Panc1 (cell line): ENCODE measurements around the gene OSBPL8. TPM values are rescaled to one million over a fixed set of nuclear protein-coding genes. Genes with fewer than 3 reads are reported as not detected.
"Not testable (repeated sequence)": the region's sequence is repeated elsewhere in the genome, so short reads cannot be mapped to it uniquely, and the experiment has no call there.

ENCODE experiments used
- ATAC-seq: fragments of 200-7000 bp; cut with Tn5 transposase; 2 replicates; pipeline ENCODE4 v1.9.1; 2020; ENCODE audit warnings: mild to moderate bottlenecking, moderate library complexity
- BruUV-seq: library from RNA; stranded (reverse); fragments of 400-500 nt; replicated peaks from 2 replicates; lab custom pipeline; 2021; lab: Mats Ljungman, UMichigan
- CTCF ChIA-PET: fragments of 300-600 bp; sonication (Branson Sonifier 250); formaldehyde crosslinking; loops from one replicate; lab custom pipeline; 2022; ENCODE audit warnings: antibody characterized with exemption; lab: Charles Lee
- POLR2A ChIA-PET: fragments of 300-600 bp; sonication (Branson Sonifier 250); formaldehyde crosslinking; loops from one replicate; lab custom pipeline; 2022; ENCODE audit warnings: antibody characterized with exemption; lab: Charles Lee
- DNase-seq: peaks from one replicate; pipeline ENCODE4 v3.0.0-alpha.2; 2010; ENCODE audit warnings: low read depth, low spot score
- H3K27ac ChIP-seq: 2 replicates; pipeline ENCODE4 v1.5.1; 2011; ENCODE audit warnings: mild to moderate bottlenecking, low read length, inconsistent platforms
- H3K27me3 ChIP-seq: fragments of 200-500 bp; sonication (Bioruptor generic); 2 replicates; pipeline ENCODE4 v1.6.0; 2014; ENCODE audit warnings: low read length, inconsistent platforms; ENCODE audit not compliant: control insufficient read depth, insufficient read depth
- H3K36me3 ChIP-seq: fragments of 200-500 bp; sonication (Bioruptor generic); 2 replicates; pipeline ENCODE4 v1.5.1; 2014; ENCODE audit warnings: inconsistent platforms, mild to moderate bottlenecking, low read length, moderate library complexity; ENCODE audit not compliant: control insufficient read depth, insufficient read depth
- H3K4me1 ChIP-seq: 2 replicates; pipeline ENCODE4 v1.5.1; 2011; ENCODE audit warnings: inconsistent platforms, mild to moderate bottlenecking, low read length, moderate library complexity; ENCODE audit not compliant: control insufficient read depth, insufficient read depth
- H3K4me3 ChIP-seq, 2 experiments: 2 replicates each; pipeline ENCODE4 v1.5.1; 2011 to 2012; ENCODE audit warnings: low read depth in 2 of 2, low read length in 2 of 2, mild to moderate bottlenecking in 2 of 2, inconsistent platforms in 1 of 2, moderate library complexity in 1 of 2
- H3K9me3 ChIP-seq: fragments of 200-500 bp; sonication (Bioruptor generic); 2 replicates; pipeline ENCODE4 v1.5.1; 2014; ENCODE audit warnings: low read depth, mild to moderate bottlenecking, inconsistent platforms, low read length, moderate library complexity; ENCODE audit not compliant: control insufficient read depth, insufficient read depth
- CTCF ChIP-seq: fragments of 450-650 bp; IDR thresholded peaks from 2 replicates; pipeline ENCODE4 v1.5.1; 2017; ENCODE audit warnings: mild to moderate bottlenecking
- POLR2AphosphoS5 ChIP-seq: IDR thresholded peaks from 2 replicates; pipeline ENCODE4 v1.6.1; 2012; ENCODE audit warnings: mild to moderate bottlenecking, low read depth, low read length, moderate library complexity
- SIN3A ChIP-seq: IDR thresholded peaks from 2 replicates; pipeline ENCODE4 v1.6.1; 2012; ENCODE audit warnings: low read depth, mild to moderate bottlenecking, low read length, moderate library complexity, borderline replicate concordance; ENCODE audit not compliant: insufficient read depth
- TCF7L2 ChIP-seq: IDR thresholded peaks from 2 replicates; pipeline ENCODE4 v1.6.1; 2011; ENCODE audit warnings: mild to moderate bottlenecking, low read depth, low read length, inconsistent platforms
- in situ Hi-C: cut with HindIII; loops from 2 replicates; pipeline ENCODE4 v1.10.0; 2016; ENCODE audit warnings: low sequenced_read_pairs, low pct_unique_long_range_greater_than_20kb
- intact Hi-C: fragments of 100-400 bp; cut with micrococcal nuclease; formaldehyde crosslinking; loops from one replicate; pipeline ENCODE4 v1.10.0; 2022; ENCODE audit not compliant: unreplicated experiment
- total RNA-seq: library from RNA; stranded (reverse); gene quantifications from one replicate; pipeline ENCODE4 v1.2.1, GENCODE V29; 2021; ENCODE audit not compliant: unreplicated experiment
- TF ChIP-seq, protein P1 (sequence below), 2 experiments: IDR thresholded peaks; 2 replicates each; pipeline ENCODE4 v1.6.1; 2011 to 2012; ENCODE audit warnings: low read depth in 2 of 2, control low read depth in 1 of 2, low read length in 1 of 2, mild to moderate bottlenecking in 1 of 2, moderate library complexity in 1 of 2; ENCODE audit not compliant: insufficient read depth in 1 of 2

Gene OSBPL8
- total RNA-seq, 1 experiment from 2014 or later, result 76.9 TPM

GRCh38 chr12:76329159-76329558 lies 230.4 kb downstream of the OSBPL8 start:
- no peaks in the 10 kb centered on the region for H3K36me3 ChIP-seq
- no peaks in the 10 kb centered on the region for H3K4me1 ChIP-seq
- no peak overlapping the region for H3K4me3 ChIP-seq
- no TSS peak for BruUV-seq
- intact Hi-C loops (no loop called here), in situ Hi-C loops (no loop called here)
- CTCF ChIA-PET, result no interaction called here
- no peaks in the 10 kb centered on the region for H3K9me3 ChIP-seq
- TF ChIP-seq, protein P1, sequence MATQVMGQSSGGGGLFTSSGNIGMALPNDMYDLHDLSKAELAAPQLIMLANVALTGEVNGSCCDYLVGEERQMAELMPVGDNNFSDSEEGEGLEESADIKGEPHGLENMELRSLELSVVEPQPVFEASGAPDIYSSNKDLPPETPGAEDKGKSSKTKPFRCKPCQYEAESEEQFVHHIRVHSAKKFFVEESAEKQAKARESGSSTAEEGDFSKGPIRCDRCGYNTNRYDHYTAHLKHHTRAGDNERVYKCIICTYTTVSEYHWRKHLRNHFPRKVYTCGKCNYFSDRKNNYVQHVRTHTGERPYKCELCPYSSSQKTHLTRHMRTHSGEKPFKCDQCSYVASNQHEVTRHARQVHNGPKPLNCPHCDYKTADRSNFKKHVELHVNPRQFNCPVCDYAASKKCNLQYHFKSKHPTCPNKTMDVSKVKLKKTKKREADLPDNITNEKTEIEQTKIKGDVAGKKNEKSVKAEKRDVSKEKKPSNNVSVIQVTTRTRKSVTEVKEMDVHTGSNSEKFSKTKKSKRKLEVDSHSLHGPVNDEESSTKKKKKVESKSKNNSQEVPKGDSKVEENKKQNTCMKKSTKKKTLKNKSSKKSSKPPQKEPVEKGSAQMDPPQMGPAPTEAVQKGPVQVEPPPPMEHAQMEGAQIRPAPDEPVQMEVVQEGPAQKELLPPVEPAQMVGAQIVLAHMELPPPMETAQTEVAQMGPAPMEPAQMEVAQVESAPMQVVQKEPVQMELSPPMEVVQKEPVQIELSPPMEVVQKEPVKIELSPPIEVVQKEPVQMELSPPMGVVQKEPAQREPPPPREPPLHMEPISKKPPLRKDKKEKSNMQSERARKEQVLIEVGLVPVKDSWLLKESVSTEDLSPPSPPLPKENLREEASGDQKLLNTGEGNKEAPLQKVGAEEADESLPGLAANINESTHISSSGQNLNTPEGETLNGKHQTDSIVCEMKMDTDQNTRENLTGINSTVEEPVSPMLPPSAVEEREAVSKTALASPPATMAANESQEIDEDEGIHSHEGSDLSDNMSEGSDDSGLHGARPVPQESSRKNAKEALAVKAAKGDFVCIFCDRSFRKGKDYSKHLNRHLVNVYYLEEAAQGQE (IDR thresholded peaks at IDR 0.05; ENCODE audit: insufficient read depth in 1 of 2, low read depth in 2 of 2, low read length in 1 of 2), result no peak
- TF ChIP-seq CTCF (no peak), TCF7L2 (no peak), POLR2AphosphoS5 (no peak), SIN3A (no peak)
- no peaks in the 10 kb centered on the region for H3K27me3 ChIP-seq
- no peak overlapping the region for H3K27ac ChIP-seq
- no peak for DNase-seq
- ATAC-seq, result no peak
- POLR2A ChIA-PET, result interaction anchor here (0.6 kb wide), 1 partner anchor 79 kb away, joined by 16 read pairs; no protein-coding TSS in a partner anchor

DNA sequence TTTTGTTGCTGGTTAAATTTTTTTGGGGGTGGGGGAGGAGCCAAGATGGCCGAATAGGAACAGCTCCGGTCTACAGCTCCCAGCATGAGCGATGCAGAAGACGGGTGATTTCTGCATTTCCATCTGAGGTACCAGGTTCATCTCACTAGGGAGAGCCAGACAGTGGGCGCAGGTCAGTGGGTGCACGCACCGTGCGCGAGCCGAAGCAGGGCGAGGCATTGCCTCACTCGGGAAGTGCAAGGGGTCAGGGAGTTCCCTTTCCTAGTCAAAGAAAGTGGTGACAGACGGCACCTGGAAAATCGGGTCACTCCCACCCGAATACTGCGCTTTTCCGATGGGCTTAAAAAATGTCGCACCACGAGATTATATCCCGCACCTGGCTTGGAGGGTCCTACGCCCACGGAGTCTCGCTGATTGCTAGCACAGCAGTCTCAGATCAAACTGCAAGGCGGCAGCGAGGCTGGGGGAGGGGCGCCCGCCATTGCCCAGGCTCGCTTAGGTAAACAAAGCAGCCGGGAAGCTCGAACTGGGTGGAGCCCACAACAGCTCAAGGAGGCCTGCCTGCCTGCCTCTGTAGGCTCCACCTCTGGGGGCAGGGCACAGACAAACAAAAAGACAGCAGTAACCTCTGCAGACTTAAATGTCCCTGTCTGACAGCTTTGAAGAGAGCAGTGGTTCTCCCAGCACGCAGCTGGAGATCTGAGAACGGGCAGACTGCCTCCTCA lies 239.8 kb downstream of the OSBPL8 start:
- H3K4me1 ChIP-seq, ATAC-seq, H3K27ac ChIP-seq, POLR2A ChIA-PET, CTCF ChIA-PET, H3K4me3 ChIP-seq, DNase-seq, H3K27me3 ChIP-seq, H3K36me3 ChIP-seq, intact Hi-C loops, H3K9me3 ChIP-seq, BruUV-seq, in situ Hi-C loops: not testable (repeated sequence)
